Measurements from ENCODE around the gene WDR62. TPM values are rescaled to one million over a fixed set of nuclear protein-coding genes. Genes with fewer than 3 reads are reported as not detected.
"Not testable (repeated sequence)": the region's sequence is repeated elsewhere in the genome, so short reads cannot be mapped to it uniquely, and the experiment has no call there.

The WDR62 gene
- polyA plus RNA-seq, 3 donors: 4.4 to 6.2 (median 5.0) TPM

DNA sequence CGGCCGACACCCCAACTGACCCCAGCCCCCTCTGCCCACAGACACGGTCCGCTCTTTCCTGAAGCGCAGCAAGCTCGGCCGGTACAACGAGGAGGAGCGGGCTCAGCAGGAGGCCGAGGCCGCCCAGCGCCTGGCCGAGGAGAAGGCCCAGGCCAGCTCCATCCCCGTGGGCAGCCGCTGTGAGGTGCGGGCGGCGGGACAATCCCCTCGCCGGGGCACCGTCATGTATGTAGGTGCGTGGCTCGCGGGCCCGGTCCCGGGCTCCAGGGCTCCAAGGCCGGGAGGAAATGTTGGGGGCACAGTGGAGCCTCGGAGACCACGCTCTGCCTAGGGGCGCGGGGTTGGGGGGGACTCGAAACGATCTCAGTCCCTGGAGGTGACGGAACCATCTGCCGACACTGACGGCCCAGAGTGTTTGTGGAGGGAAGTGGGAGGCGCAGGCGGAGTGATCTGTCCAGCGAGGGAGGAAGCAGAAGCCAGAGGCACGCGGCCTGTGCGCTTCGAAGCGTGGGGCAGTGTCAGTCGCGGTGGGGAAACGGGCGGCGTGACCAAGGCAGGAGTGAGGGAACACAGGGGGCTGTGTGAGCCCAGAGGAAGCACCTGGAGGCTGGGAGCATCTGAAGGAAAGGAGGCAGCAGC, 66.9 kb downstream of the WDR62 start:
- DNase-seq (ENCODE audit: extremely low read depth in 1 of 11, low read depth in 9 of 11, low spot score in 4 of 11): no peak

DNA sequence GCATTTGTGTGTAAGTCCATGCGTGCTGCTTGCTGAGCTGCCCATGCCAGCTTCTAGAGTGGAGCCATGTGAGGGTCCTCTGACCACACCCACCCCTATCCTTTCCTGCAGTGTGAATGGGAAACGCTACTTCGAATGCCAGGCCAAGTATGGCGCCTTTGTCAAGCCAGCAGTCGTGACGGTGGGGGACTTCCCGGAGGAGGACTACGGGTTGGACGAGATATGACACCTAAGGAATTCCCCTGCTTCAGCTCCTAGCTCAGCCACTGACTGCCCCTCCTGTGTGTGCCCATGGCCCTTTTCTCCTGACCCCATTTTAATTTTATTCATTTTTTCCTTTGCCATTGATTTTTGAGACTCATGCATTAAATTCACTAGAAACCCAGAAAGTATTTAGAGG, 70.9 kb downstream of the WDR62 start:
- no peak for DNase-seq (ENCODE audit: extremely low read depth in 1 of 11, low read depth in 9 of 11, low spot score in 4 of 11)

DNA sequence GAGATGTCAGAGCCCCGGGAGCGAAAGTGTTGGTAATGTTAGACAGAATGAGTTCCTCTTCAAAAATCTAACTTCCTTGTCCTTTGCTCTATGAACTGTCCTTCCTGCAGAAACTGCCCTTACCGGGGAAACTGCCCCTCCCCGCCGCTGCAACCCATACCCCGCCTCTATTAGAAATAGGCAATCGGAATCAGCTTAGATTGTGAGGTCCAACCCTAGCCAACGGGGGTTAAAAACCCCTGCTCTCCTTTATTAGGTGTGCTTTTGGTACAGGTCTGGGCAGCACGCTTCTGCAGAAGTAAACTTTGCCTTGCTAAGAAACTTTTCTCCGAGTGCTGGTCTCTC, 73.7 kb downstream of the WDR62 start:
- no peak for DNase-seq (ENCODE audit: extremely low read depth in 1 of 11, low read depth in 9 of 11, low spot score in 4 of 11)

DNA sequence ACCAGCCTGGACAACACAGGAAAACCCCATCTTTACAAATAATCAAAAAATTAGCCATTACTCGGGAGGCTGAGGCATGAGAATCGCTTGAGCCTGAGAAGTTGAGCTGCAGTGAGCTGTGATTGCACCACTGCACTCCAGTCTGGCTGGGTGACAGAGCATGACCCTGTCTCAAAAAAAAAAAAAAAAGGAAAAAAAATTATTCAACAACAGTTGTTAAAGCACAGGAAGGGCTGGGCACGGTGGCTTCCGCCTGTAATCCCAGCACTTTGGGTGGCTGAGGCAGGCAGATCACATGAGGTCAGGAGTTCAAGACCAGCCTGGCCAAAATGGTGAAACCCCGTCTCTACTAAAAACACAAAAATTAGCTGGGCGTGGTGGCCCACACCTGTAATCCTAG, 76.5 kb downstream of the WDR62 start:
- not testable (repeated sequence) for DNase-seq (ENCODE audit: extremely low read depth in 1 of 11, low read depth in 9 of 11, low spot score in 4 of 11)

DNA sequence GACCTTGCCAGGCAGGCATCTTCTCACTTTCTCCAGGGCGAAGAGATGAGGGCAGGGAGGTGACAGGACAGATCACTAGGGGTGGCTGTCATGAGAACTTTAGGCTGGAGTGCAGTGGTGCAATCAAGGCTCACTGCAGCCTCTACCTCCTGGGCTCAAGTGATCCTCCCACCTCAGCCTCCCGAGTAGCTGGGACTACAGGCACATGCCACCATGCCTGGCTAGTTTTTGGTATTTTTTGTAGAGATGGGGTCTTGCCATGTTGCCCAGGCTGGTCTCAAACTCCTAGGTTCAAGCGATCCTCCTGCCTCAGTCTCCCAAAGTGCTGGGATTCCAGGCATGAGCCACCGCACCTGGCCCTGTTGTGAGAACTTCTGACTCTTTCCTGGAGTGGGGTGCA, 80.2 kb downstream of the WDR62 start:
- DNase-seq (ENCODE audit: extremely low read depth in 1 of 11, low read depth in 9 of 11, low spot score in 4 of 11): not testable (repeated sequence)

DNA sequence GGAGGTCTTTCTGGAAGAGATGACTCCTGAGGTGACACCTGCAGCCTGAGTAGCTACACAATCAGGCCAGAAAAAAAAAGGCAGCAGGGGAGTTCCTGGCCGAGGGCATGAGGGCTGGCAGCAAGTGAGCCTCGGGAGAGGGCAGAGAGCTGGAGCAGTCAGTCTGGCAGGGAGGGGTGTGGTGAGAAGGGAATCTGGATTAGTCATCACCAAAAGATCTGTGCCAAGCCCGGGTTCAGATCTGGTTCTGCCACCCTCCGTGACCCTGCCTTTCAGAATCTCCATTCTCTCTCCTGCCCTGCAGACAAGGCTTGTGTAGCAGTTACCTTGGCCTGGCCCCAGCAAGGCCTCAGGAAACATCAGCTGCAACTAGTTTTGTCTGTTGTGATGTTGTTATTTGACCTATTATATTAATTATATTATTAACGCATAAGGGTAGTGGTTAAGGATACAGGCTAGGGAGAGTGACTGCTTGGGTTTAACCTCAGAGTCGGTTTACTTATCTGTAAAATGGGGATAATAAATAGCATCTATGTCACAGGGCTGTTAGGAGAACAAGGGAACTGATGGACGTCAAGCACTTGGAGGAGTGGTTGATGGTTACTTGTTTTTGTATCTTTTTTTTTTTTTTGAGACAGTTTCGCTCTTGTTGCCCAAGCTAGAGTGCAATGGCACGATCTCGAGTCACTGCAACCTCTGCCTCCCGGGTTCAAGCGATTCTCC, 82.4 kb downstream of the WDR62 start:
- no peak for DNase-seq (ENCODE audit: extremely low read depth in 1 of 11, low read depth in 9 of 11, low spot score in 4 of 11)

DNA sequence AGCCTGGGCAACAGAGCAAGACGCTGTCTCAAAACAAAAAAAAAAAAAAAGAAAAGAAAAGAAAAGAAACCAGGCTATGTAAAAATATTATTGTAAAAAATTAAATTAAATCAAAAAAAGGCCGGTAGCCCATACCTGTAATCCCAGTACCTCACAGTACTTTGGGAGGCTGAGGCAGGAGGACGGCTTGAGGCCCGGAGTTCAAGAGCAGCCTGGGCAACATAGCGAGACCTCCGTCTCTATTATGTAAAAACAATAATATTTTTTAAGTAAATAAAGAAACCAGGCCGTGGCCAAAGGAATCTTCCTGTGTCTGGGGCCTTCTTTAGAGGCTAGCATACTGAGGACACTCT, 84.4 kb downstream of the WDR62 start:
- DNase-seq (ENCODE audit: extremely low read depth in 1 of 11, low read depth in 9 of 11, low spot score in 4 of 11): no peak

DNA sequence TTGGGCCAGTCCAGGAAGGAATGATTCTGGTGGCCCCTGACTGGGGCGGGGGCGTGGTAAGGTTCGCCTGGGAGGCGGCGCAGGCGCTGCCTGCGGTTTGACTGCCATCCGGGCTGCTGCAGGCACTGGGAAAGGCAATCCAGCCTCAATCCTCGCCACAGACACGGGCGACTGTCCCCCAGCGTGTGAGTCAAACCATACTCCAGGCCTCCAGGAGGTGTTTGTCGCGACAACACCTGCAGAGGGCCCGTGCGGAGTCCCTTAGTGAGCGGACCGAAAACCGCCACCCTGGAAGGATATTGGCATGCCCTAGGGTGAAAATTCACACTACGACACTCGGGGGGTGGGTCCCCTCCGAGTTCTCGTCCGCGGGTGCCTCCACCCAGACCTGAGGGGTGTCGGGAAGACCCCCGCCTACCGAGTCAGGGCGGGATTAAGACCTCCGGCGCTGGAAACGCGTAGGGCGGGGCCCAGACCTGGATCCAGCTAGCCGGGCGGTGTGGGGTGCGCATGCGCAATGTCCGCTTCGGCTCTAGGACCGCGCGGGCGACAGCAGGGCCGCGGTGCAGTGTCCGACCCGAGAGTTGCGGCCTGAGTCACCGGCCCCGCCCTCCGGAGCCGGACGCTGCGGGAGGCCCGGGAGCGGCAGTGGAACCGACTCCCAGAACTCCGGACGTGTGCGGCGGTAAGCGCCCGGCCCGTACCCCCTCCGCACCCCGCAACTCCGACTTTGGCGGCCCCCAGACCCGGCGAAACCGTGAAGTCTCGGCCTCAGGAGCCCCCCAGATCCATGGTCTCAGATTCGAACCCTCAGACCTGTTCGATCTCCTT, 85.0 kb downstream of the WDR62 start, which contains the start of gene CAPNS1:
CAPNS1 (plus strand) TSS at position 594 of the 831 bp plus-strand sequence. CDS start 946 bp downstream, outside the sequence.
- peak; percentile 92 to 99 (median 97) for DNase-seq (ENCODE audit: extremely low read depth in 1 of 11, low read depth in 9 of 11, low spot score in 4 of 11)

DNA sequence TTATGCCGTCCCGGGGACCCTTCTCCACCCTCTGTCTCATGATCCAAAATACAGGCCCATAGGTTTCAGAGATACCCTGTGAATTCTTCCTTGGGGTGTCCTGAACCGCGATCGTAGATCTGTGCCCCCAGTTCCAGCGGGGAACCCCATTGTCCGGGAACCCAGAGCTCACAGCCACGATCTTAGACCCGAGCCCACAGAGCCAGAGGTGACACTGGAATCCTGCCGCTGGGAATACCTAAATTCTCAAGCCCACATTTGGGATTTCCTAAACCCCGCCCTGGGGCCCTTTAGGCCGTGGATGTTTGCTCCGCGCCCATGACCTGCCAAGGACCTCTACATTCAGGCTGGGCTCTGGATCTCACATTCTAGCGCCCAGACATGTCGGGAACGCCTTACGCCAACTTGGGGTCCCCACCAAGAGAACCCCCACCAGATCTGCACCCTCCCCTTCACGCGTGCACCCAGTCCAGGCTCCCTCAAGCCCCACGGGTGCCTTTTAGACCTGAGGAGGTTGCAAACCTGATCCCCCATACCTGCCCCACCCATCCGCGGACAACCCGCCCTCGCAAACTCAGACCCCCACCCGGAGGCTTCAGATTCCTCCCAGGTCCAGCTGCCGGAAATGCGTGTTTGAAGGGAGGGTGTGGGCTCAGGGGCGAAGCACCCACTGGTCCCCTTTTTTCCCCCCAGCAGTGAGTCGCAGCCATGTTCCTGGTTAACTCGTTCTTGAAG, 85.8 kb downstream of the WDR62 start:
- peak in 4 of 11 donors; percentile 26 to 51 (median 30) for DNase-seq (ENCODE audit: extremely low read depth in 1 of 11, low read depth in 9 of 11, low spot score in 4 of 11)

DNA sequence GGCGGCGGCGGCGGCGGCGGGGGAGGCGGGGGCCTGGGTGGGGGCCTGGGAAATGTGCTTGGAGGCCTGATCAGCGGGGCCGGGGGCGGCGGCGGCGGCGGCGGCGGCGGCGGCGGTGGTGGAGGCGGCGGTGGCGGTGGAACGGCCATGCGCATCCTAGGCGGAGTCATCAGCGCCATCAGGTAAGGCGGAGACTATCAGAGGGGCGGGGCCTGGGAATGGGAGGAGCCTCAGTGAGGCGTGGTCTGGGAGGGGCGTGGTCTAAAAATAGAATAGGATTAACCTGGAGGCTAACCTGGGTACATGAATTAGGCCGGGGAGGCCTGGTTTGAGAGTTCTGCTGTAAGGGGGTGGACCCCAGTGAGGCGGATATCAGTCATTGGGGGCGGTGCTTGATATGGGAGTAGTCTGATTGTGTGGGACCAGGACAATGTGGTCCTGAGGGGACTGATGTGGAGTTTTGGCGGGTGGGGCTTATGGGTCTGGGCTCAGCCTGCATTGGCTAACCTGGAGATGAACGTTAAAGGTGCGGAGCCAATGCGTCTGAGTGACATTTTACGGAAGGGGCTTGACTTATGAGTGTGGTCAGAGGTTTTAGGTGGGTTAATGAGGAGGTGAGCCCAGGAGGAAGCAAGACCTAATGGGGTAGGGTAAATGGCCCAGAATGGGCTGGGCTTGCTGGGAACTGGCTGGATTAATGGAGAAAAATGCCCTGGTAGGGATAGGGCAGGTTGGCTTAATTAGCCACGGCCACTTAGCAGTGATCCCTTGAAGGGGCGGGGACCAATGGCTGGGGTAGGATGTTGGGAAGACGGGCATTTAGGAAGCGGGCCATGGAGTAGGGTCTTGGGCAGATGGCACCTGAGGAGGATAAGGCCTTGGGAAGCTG, 86.6 kb downstream of the WDR62 start:
- peak in 8 of 11 donors; percentile 54 to 83 (median 67) for DNase-seq (ENCODE audit: extremely low read depth in 1 of 11, low read depth in 9 of 11, low spot score in 4 of 11)

DNA sequence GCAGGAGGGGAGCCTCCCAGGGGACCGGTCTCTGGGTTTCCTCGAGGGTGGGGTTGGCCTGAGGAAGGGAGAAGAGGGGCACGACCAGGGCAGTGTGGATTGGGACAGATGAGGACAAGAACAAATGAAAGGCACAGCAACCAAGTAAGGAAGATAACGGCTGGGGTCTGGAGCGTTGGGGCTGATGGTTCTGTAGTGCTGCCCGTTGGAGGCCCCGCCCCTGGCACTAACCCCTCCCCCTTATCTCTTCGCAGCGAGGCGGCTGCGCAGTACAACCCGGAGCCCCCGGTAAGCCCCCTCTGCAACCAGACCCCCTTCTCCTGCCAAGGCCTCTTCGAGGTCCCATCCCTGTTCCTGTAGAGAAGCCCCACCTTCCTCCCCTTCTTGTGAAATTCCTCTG, 87.3 kb downstream of the WDR62 start:
- no peak for DNase-seq (ENCODE audit: extremely low read depth in 1 of 11, low read depth in 9 of 11, low spot score in 4 of 11)

DNA sequence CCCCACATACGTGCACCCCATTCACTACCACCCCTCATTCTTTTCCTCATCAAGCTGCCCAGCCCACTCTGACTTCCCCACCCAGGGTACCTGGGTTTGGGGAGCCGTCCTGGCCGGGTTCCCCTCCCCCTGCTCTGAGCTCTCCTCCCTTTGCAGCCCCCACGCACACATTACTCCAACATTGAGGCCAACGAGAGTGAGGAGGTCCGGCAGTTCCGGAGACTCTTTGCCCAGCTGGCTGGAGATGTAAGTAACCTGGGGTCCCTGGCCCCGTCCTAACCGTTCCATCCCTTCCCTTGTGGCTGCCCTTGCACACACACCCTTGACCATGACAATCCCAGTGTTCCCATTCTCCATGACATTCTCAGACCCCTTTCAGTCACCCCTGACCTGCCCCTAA, 87.8 kb downstream of the WDR62 start:
- no peak for DNase-seq (ENCODE audit: extremely low read depth in 1 of 11, low read depth in 9 of 11, low spot score in 4 of 11)

DNA sequence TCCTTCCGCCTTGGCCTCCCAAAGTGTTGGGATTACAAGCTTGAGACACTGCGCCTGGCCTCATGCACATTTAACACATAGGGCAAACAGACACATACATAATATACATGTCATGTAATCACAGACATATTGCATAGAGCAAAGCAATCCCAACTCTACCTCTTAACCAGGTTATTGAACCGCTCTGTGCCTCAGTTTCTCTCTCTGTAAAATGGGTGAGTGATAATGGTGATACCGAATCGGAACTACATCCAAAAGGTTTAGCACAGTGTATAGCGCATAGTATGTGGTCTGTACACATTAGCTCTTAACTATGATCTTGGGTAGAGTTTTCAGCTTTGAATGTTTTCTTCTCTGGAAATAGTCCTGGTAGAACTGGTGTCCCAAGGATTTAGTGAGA, 89.9 kb downstream of the WDR62 start:
- DNase-seq (ENCODE audit: extremely low read depth in 1 of 11, low read depth in 9 of 11, low spot score in 4 of 11): no peak

DNA sequence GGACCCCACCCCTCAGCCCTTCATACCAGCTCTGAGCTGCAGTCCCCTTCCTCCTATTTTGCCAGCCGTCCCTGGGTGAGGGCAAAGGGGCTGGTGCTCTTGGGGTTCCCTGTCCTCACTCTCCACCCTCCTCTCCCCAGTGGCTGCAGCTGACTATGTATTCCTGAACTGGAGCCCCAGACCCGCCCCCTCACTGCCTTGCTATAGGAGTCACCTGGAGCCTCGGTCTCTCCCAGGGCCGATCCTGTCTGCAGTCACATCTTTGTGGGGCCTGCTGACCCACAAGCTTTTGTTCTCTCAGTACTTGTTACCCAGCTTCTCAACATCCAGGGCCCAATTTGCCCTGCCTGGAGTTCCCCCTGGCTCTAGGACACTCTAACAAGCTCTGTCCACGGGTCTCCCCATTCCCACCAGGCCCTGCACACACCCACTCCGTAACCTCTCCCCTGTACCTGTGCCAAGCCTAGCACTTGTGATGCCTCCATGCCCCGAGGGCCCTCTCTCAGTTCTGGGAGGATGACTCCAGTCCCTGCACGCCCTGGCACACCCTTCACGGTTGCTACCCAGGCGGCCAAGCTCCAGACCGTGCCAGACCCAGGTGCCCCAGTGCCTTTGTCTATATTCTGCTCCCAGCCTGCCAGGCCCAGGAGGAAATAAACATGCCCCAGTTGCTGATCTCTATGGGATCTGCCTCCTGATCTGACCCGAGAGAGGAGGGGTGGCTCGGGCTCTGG, 95.1 kb downstream of the WDR62 start:
- DNase-seq (ENCODE audit: extremely low read depth in 1 of 11, low read depth in 9 of 11, low spot score in 4 of 11): no peak

DNA sequence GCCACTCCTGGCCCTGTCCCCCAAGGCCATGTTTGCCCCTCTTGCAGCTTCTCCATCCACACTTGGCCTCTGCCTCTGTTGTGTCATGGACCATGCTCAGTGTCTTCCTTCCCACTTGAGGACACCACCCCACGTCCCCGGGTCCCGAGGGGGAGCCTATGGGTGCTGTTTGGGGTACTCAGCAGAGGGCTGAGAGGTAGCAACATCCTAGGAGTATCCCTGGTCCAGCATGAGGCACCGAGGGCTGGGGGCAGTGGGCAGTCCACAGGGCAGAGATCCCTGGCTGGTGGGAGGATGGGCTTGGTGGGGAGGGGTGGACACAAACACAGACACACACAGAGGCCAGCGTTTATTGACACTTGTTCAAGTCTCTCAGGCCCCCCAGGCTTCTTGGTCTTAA, 95.9 kb downstream of the WDR62 start:
- no peak for DNase-seq (ENCODE audit: extremely low read depth in 1 of 11, low read depth in 9 of 11, low spot score in 4 of 11)

DNA sequence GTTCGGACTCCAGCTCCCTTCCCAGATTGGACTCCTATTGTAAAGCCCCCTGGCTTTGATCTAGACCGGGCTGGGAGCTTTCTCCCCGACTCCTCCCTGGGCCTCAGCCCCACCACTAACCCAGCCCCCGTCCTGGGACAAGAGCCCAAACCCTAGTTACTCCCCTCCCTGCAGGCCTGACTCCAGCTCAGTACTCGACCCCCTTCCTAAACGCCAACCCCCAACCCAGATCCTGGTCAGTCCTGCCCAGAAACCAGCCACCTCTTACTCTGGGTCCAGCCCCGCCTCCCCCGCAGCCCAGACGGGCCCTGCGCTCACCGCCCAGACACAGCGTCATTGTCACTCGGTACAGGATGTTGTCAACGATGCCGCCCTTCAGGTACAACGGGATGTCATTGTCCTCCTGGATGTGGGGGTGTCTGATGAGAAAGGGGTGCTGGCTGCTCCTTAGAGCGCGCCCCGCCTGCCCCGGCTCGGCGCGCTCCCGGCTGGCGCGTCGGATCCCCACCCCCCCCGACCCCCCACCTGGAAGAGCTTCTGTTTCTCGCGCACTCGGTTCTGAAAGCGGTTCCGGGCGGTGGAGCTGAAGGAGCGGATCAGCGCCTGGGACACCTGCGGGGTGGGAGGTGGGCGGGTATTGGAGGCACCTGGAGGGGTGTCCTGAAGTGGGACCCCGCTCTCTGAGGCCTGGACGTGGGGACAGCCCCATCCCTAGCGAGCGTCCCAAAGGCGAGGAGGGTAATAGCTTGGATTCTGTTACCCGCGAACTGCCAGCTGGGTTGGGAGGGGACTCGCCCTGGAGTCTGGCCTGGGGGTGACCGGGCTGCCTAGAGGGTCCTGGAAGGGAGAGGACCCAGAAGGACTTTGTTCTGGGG, 96.7 kb downstream of the WDR62 start:
- peak in 4 of 11 donors; percentile 24 to 51 (median 46) for DNase-seq (ENCODE audit: extremely low read depth in 1 of 11, low read depth in 9 of 11, low spot score in 4 of 11)

DNA sequence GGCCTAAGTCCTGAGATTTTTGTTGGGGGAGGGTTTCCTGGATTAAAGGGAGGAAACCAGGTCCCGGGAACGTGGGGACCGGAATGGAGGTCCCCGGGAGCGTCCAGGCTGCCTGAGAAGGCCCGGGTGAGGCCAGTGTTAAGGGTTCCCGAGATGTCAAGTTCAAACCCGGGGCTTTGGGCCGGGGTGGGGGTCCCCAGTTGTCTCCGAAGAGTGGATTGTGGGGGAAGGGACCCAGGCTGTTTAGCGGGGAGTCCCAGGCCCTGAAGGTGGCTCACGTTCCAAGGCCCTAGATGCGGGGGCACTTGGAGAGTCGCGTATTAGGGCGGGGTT, 97.3 kb downstream of the WDR62 start:
- peak in 1 of 11 donors; percentile 16 for DNase-seq (ENCODE audit: extremely low read depth in 1 of 11, low read depth in 9 of 11, low spot score in 4 of 11)

Data from renal cortex interstitium (tissue), 11 donors.